Hepatocyte (in vitro differentiated cells): Measurements from ENCODE around the gene CTCFL. TPM values are rescaled to one million over a fixed set of nuclear protein-coding genes. Genes with fewer than 3 reads are reported as not detected.

Experiments used
- DNase-seq: peaks from one replicate; pipeline ENCODE4 v3.0.0-alpha.2; 2016; ENCODE audit warnings: low spot score
- H2AFZ ChIP-seq: fragments of 200-600 bp; sonication (generic); 2 replicates; pipeline ENCODE4 v1.6.0; 2016; ENCODE audit warnings: antibody characterized with exemption, mild to moderate bottlenecking
- H3K27ac ChIP-seq: fragments of 200-600 bp; sonication (generic); 2 replicates; pipeline ENCODE4 v1.5.1; 2016; ENCODE audit warnings: mild to moderate bottlenecking
- H3K27me3 ChIP-seq: fragments of 200-600 bp; sonication (generic); 2 replicates; pipeline ENCODE4 v1.6.1; 2016
- H3K36me3 ChIP-seq: fragments of 200-600 bp; sonication (generic); replicated peaks from 2 replicates; pipeline ENCODE4 v1.5.1; 2016; ENCODE audit warnings: low read depth; ENCODE audit not compliant: insufficient read depth
- H3K4me1 ChIP-seq: fragments of 200-600 bp; sonication (generic); 2 replicates; pipeline ENCODE4 v1.5.1; 2016; ENCODE audit warnings: mild to moderate bottlenecking, moderate library complexity; ENCODE audit not compliant: insufficient read depth
- H3K4me2 ChIP-seq: fragments of 200-600 bp; sonication (generic); 2 replicates; pipeline ENCODE4 v1.6.0; 2016
- H3K4me3 ChIP-seq: fragments of 200-600 bp; sonication (generic); 2 replicates; pipeline ENCODE4 v1.5.1; 2016; ENCODE audit warnings: mild to moderate bottlenecking
- H3K79me2 ChIP-seq: fragments of 200-600 bp; sonication (generic); 2 replicates; pipeline ENCODE4 v1.6.0; 2017; ENCODE audit warnings: mild to moderate bottlenecking
- H3K9me2 ChIP-seq: fragments of 200-600 bp; sonication (generic); replicated peaks from 2 replicates; pipeline ENCODE4 v1.6.0; 2017; ENCODE audit warnings: mild to moderate bottlenecking; ENCODE audit not compliant: insufficient read depth
- H3K9me3 ChIP-seq: fragments of 200-600 bp; sonication (generic); 2 replicates; pipeline ENCODE4 v1.5.1; 2016; ENCODE audit warnings: low read depth, mild to moderate bottlenecking
- H4K20me1 ChIP-seq: fragments of 200-600 bp; sonication (generic); 2 replicates; pipeline ENCODE4 v1.6.0; 2016; ENCODE audit warnings: mild to moderate bottlenecking; ENCODE audit not compliant: insufficient read depth, poor library complexity, severe bottlenecking
- CTCF ChIP-seq: fragments of 200-600 bp; sonication (generic); IDR thresholded peaks from 2 replicates; pipeline ENCODE4 v1.5.1; 2016; ENCODE audit warnings: antibody characterized with exemption, mild to moderate bottlenecking; ENCODE audit not compliant: poor library complexity
- EZH2 ChIP-seq: fragments of 200-600 bp; sonication (generic); IDR thresholded peaks from 2 replicates; pipeline ENCODE4 v1.6.1; 2016; ENCODE audit warnings: antibody characterized with exemption, mild to moderate bottlenecking, borderline replicate concordance
- EZH2phosphoT487 ChIP-seq: fragments of 200-600 bp; sonication (generic); IDR thresholded peaks from one replicate; pipeline ENCODE4 v1.6.1; 2018; ENCODE audit warnings: antibody characterized with exemption, mild to moderate bottlenecking, low read depth, moderate library complexity; ENCODE audit not compliant: unreplicated experiment, severe bottlenecking
- WGBS: methylation state at CpG from one replicate; pipeline ENCODE4 v1.1.6; 2016; ENCODE audit warnings: low lambda C conversion rate; ENCODE audit errors: missing lambda C conversion rate; 5-methylcytosine and 5-hydroxymethylcytosine counted together
- polyA plus RNA-seq: library from polyadenylated mRNA; unstranded; fragments of >200 nt; fragmentation: Nextera tagmentation; extraction: Ambion mirVana; gene quantifications from 2 replicates; pipeline ENCODE4 v1.2.1, GENCODE V29; 2016
- total RNA-seq: library from RNA; depleted of rRNA; stranded (reverse); fragments of >200 nt; gene quantifications from 2 replicates; pipeline ENCODE4 v1.2.3, GENCODE V29; 2014

CTCFL gene
- total and polyA plus RNA-seq, 2 experiments from 2014 or later: not detected

DNA sequence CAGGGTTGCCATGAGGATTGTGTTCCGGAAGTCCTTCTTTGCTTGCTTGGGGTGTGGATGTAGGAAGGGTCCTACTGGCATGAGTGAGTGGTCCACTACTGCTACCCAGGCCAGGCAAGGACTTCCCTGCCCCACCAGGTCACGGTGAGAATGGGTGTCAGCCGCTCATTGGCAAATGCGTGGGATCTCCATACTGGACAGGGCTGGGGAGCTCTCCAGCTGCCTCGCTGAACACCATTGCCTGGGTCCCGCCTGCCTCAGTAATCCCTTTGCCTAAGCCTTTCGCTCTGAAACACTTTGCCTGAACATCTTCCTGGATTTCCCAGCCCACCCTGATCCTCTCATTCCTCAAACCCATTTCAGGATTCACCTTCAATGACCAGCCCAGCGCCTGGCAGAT lies 59.5 kb downstream of the CTCFL start:
- H3K27ac ChIP-seq: no peak overlapping the region
- TF ChIP-seq EZH2: no peak
- WGBS: 91% methylated on average over 8 of the region's 8 CpGs
- H3K36me3 ChIP-seq: no peaks in the 10 kb centered on the region
- no peaks in the 10 kb centered on the region for H3K79me2 ChIP-seq
- no peak for DNase-seq
- H3K4me1 ChIP-seq: no peaks in the 10 kb centered on the region
- no peaks in the 10 kb centered on the region for H3K9me3 ChIP-seq
- no peaks in the 10 kb centered on the region for H3K9me2 ChIP-seq
- H2AFZ ChIP-seq: no peak overlapping the region
- H3K4me3 ChIP-seq: no peak overlapping the region
- H3K4me2 ChIP-seq: no peak overlapping the region
- H3K27me3 ChIP-seq: peaks cover 19% of the 10 kb centered on the region
- no peaks in the 10 kb centered on the region for H4K20me1 ChIP-seq

- no peaks in the 10 kb centered on the region for H3K9me3 ChIP-seq
- H3K4me2 ChIP-seq: no peak overlapping the region
- no peaks in the 10 kb centered on the region for H3K9me2 ChIP-seq
- no peaks in the 10 kb centered on the region for H4K20me1 ChIP-seq
- H2AFZ ChIP-seq: no peak overlapping the region
- H3K4me3 ChIP-seq: no peak overlapping the region
- DNase-seq: peak; percentile 25
- H3K27me3 ChIP-seq: peaks cover 12% of the 10 kb centered on the region
- TF ChIP-seq CTCF (no peak), EZH2phosphoT487 (no peak), EZH2 (no peak)
- H3K27ac ChIP-seq: no peak overlapping the region
- no peaks in the 10 kb centered on the region for H3K4me1 ChIP-seq
- WGBS: 91% methylated on average over 13 of the region's 13 CpGs
- H3K79me2 ChIP-seq: no peaks in the 10 kb centered on the region
- H3K36me3 ChIP-seq: no peaks in the 10 kb centered on the region
Observed at GRCh38 chr20:57464642-57465211, 60.2 kb downstream of the CTCFL start.

DNA sequence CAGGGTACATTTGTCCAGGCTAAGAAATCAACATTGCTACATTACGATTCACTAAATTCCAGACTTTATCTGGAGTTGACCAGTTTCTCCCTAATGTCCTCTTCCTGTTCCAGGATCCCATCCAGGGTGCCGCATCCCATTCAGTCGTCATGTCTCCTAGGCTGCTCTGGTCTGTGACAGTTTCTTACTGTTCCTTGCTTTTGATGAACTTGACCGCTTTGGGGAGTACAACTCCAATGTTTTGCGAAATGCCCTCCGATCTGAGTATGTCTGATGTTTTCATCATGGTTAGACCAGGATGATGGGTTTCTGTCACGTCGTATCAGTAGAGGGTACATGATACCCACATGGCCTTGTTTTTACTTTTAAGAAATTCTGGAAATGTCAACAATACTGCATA lies 62.2 kb downstream of the CTCFL start:
- no peaks in the 10 kb centered on the region for H3K4me1 ChIP-seq
- no peaks in the 10 kb centered on the region for H3K27me3 ChIP-seq
- H3K79me2 ChIP-seq: no peaks in the 10 kb centered on the region
- no peak for DNase-seq
- no peaks in the 10 kb centered on the region for H3K36me3 ChIP-seq
- no peaks in the 10 kb centered on the region for H3K9me2 ChIP-seq
- no peak overlapping the region for H3K4me2 ChIP-seq
- H4K20me1 ChIP-seq: no peaks in the 10 kb centered on the region
- H2AFZ ChIP-seq: no peak overlapping the region
- H3K4me3 ChIP-seq: no peak overlapping the region
- no peaks in the 10 kb centered on the region for H3K9me3 ChIP-seq
- H3K27ac ChIP-seq: no peak overlapping the region
- 90% methylated on average over 8 of the region's 8 CpGs for WGBS
- no peak for TF ChIP-seq EZH2phosphoT487

GRCh38 chr20:57461726-57462125 lies 63.2 kb downstream of the CTCFL start:
- no peak for DNase-seq
- Histone ChIP-seq H3K27ac (no peak overlapping the region), H4K20me1 (no peaks in the 10 kb centered on the region), H2AFZ (no peak overlapping the region), H3K9me2 (no peaks in the 10 kb centered on the region), H3K4me2 (no peak overlapping the region), H3K4me3 (no peak overlapping the region), H3K27me3 (no peaks in the 10 kb centered on the region), H3K9me3 (no peaks in the 10 kb centered on the region), H3K36me3 (no peaks in the 10 kb centered on the region), H3K79me2 (no peaks in the 10 kb centered on the region), H3K4me1 (no peaks in the 10 kb centered on the region)
- WGBS: 92% methylated on average over 7 of the region's 7 CpGs
- no peak for TF ChIP-seq EZH2
- no peak for TF ChIP-seq EZH2phosphoT487
- TF ChIP-seq CTCF: no peak
